H1 (cell line): ENCODE measurements around the gene RAB11B.
"Not testable (repeated sequence)": the region's sequence is repeated elsewhere in the genome, so short reads cannot be mapped to it uniquely, and the experiment has no call there.

Experiments
- ASH2L ChIP-seq: fragments of 200-600, 300-600 bp; sonication (generic); IDR thresholded peaks from one replicate; pipeline ENCODE4 v1.7.1; 2017; ENCODE audit warnings: low read length
- CHD2 ChIP-seq: IDR thresholded peaks from 2 replicates; pipeline ENCODE4 v1.6.1; 2012; ENCODE audit warnings: low read length, improper control_type of control experiment
- CTCF ChIP-seq, 3 experiments: IDR thresholded peaks; 1 replicate in 2 of 3; 2 replicates in 1 of 3; pipeline versions ENCODE4 v1.5.1 to v1.6.1; 2011; ENCODE audit warnings: low read length in 3 of 3, mild to moderate bottlenecking in 3 of 3, inconsistent platforms in 2 of 3, low read depth in 1 of 3, moderate library complexity in 1 of 3; ENCODE audit not compliant: insufficient read depth in 1 of 3; ENCODE audit errors: control extremely low read depth in 1 of 3
- EZH2 ChIP-seq: fragments of 200-600 bp; sonication (generic); IDR thresholded peaks from 2 replicates; pipeline ENCODE4 v1.7.1; 2012; ENCODE audit warnings: low read depth, mild to moderate bottlenecking, moderate library complexity, low read length, inconsistent platforms; ENCODE audit not compliant: severe bottlenecking
- MAFK ChIP-seq: IDR thresholded peaks from 2 replicates; pipeline ENCODE4 v1.6.1; 2012; ENCODE audit warnings: low read depth, mild to moderate bottlenecking, improper control_type of control experiment, low read length
- POLR2A ChIP-seq, 2 experiments: IDR thresholded peaks; 1 replicate in 1 of 2; 2 replicates in 1 of 2; pipeline ENCODE4 v1.6.1; 2011; ENCODE audit warnings: low read depth in 2 of 2, low read length in 2 of 2, mild to moderate bottlenecking in 2 of 2; ENCODE audit errors: control extremely low read depth in 1 of 2
- SAP30 ChIP-seq: fragments of 300-600 bp; sonication (generic); IDR thresholded peaks from 2 replicates; pipeline ENCODE4 v1.7.1; 2012; ENCODE audit warnings: low read length, moderate library complexity, mild to moderate bottlenecking, inconsistent platforms; ENCODE audit not compliant: insufficient read depth, insufficient replicate concordance
- SIRT6 ChIP-seq: IDR thresholded peaks from one replicate; pipeline ENCODE4 v1.7.1; 2012; ENCODE audit warnings: low read length, inconsistent platforms
- SP1 ChIP-seq: IDR thresholded peaks from 2 replicates; pipeline ENCODE4 v1.6.1; 2011; ENCODE audit warnings: low read depth, low read length
- TAF1 ChIP-seq: IDR thresholded peaks from 2 replicates; pipeline ENCODE4 v1.6.1; 2011; ENCODE audit warnings: mild to moderate bottlenecking, low read depth, low read length

GRCh38 chr19:8341504-8341903, 48.7 kb upstream of the RAB11B start:
- not testable (repeated sequence) for TF ChIP-seq CHD2; ASH2L; EZH2; SAP30; TAF1; CTCF (IDR thresholded peaks at IDR 0.05; ENCODE audit: control extremely low read depth in 1 of 3, insufficient read depth in 1 of 3, low read depth in 1 of 3, low read length in 3 of 3); POLR2A (IDR thresholded peaks at IDR 0.05; ENCODE audit: control extremely low read depth in 1 of 2, low read depth in 2 of 2, low read length in 2 of 2); MAFK; SP1; SIRT6
